Activated CD4-positive, alpha-beta memory T cell treated with anti-CD3 and anti-CD28 coated beads, Interleukin-2, amount 10 ng/mL, durations not matched to agents 7 days and 5 days (primary cell): ENCODE results near the gene PRKAG3. TPM values are rescaled to one million over a fixed set of nuclear protein-coding genes. Genes with fewer than 3 reads are reported as not detected.

Experiments used
- CTCF ChIA-PET: fragments of 350-600 bp; sonication (Branson Sonifier 250); formaldehyde crosslinking; loops from one replicate; lab custom pipeline; 2021; ENCODE audit warnings: antibody characterized with exemption, inconsistent platforms; lab: Charles Lee
- POLR2A ChIA-PET: fragments of 350-600 bp; sonication (Branson Sonifier 250); formaldehyde crosslinking; loops from one replicate; lab custom pipeline; 2021; ENCODE audit warnings: antibody characterized with exemption; lab: Charles Lee
- DNase-seq: peaks from one replicate; pipeline ENCODE4 v3.0.0-alpha.2; 2020
- H3K27ac Mint-ChIP-seq: one replicate; pipeline ENCODE4 v1.8.0; 2021; ENCODE audit warnings: mild to moderate bottlenecking, mixed read lengths
- H3K27me3 Mint-ChIP-seq: one replicate; pipeline ENCODE4 v1.8.0; 2021; ENCODE audit warnings: mixed read lengths
- H3K36me3 Mint-ChIP-seq: one replicate; pipeline ENCODE4 v1.8.0; 2021; ENCODE audit warnings: low read depth, mixed read lengths
- H3K4me1 Mint-ChIP-seq: one replicate; pipeline ENCODE4 v1.8.0; 2021; ENCODE audit warnings: mixed read lengths
- H3K4me3 Mint-ChIP-seq: one replicate; pipeline ENCODE4 v1.8.0; 2021; ENCODE audit warnings: mild to moderate bottlenecking, mixed read lengths
- H3K9me3 Mint-ChIP-seq: one replicate; pipeline ENCODE4 v1.8.0; 2021; ENCODE audit warnings: mixed read lengths
- total RNA-seq, 2 experiments: library from RNA; stranded (reverse); gene quantifications; one replicate each; pipeline ENCODE4 v1.2.3, GENCODE V29; 2021

Gene PRKAG3
- not detected for total RNA-seq

DNA sequence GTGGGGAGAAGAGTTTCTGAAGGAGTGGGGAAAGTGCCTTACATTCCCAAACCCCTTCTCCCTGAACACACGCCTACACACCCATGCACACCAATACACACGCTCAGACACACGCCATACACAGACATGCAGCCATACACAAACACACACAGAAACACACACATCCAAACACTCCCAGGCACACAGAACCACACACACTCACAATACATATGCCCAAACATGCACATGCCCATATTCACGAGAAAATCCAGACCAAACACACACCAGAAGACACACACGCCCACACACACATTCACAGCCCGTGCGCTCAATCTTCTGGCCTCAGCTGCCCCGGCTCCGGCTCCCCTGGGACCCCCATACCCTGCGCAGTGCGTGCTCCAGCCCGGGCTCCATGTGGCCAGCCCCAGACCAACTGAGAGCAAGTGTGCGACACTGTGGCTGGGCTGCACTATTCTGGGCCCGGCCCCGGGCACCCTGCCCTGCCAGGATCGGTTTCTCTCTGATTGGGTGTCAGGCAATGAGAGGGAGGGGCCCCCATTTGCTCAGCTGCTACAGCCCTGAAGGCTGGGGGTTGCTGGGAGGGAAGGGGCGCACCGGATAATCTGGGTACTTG, at the start of gene PRKAG3:
Gene PRKAG3 (minus strand): TSS at position 426 of the 613 bp plus-strand sequence.
- H3K9me3 Mint-ChIP-seq, result no peaks in the 10 kb centered on the region
- CTCF ChIA-PET, result no interaction called here
- DNase-seq, result no peak
- no peaks in the 10 kb centered on the region for H3K4me1 Mint-ChIP-seq
- no peak within 1 kb of the TSS for H3K4me3 Mint-ChIP-seq
- POLR2A ChIA-PET, result interaction anchor here (0.6 kb wide), 1 partner anchor 21 kb away, joined by 4 read pairs; no protein-coding TSS in a partner anchor
- H3K27me3 Mint-ChIP-seq, result peaks cover 21% of the 10 kb centered on the region
- H3K36me3 Mint-ChIP-seq, result no peaks in the 10 kb centered on the region
- H3K27ac Mint-ChIP-seq, result no peak within 1 kb of the TSS

DNA sequence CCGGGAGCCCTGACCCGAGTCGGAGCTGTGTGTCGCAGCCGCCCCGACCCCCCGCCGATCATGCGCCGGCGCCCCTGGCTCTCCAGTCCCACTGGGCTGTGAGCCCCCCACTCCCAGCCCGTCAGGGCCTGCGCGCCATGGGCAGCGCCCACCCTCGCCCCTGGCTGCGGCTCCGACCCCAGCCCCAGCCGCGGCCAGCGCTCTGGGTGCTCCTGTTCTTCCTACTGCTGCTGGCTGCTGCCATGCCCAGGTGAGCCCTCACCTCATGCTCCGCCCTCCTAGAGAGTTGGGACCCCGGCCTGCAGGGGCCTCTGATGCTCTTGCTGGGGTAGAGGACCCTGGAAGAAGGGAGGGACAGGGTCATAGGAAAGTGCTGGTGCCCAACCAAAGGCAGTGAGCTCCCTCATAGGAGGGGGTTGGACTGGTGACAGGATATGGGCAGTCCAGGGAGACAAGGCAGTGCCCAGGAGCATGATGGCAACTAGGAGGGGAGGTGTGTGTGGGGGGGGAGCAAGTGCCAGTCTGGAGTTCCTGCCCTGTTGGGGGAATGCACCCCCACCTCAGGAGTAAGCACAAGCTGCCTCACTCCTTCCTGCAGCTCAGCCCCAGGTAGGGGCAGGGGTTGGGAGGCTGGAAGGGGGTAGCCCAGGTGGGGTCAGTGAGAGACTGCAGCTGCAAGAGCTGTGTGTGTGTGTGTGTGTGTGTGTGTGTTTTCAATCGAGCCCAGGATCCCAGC, 49.4 kb upstream of the PRKAG3 start:
- CTCF ChIA-PET, result interaction anchor here (0.8 to 11.8 kb wide), 2 partner anchors 15 to 113 kb away, joined by 3 to 387 read pairs; no protein-coding TSS in a partner anchor
- H3K9me3 Mint-ChIP-seq, result no peaks in the 10 kb centered on the region
- H3K4me1 Mint-ChIP-seq, result peaks cover 21% of the 10 kb centered on the region
- H3K27ac Mint-ChIP-seq, result no peak overlapping the region
- DNase-seq, result no peak
- peaks cover 67% of the 10 kb centered on the region for H3K27me3 Mint-ChIP-seq
- no peaks in the 10 kb centered on the region for H3K36me3 Mint-ChIP-seq
- POLR2A ChIA-PET, result interaction anchor here (0.8 to 11.3 kb wide), 3 partner anchors 14 to 29 kb away, joined by 3 to 101 read pairs (median 3); no protein-coding TSS in a partner anchor
- H3K4me3 Mint-ChIP-seq, result no peak overlapping the region

DNA sequence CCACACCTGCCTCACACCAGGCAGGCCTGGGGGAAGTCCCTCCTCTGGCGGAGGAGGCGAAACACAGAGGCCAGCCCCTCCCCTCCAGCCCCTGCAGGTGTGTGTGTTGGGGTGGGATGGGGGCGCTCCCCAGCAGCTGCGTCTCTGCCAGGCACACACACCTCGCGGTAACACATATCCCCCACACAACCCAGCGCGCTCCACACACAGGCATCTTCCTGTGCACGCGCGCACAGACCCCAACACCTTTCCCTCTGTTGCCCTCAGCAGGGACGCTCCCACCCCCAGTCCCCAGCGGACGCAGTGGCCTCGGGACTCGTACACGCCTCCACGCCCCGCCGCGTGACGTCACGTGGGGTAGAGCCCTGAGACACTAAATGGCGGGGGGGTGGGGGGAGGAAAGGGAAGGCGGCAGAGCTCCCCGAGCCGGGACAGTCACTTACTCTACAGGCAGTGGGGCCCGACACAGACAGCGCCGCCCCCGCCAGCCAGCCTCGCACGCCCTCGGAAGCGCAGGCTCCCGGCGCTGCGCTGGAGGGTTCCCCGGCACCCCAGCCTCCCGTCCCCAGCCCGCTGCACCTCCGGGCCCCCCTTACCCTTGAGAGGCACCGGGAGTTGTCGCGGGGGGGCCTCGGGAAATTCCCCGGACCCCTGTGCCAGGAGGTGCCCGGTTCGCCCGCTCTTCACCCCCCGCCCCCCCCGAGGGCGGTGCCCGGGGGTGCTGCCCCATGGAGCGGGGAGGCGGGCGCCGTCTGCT, 48.7 kb upstream of the PRKAG3 start, which contains the start of gene WNT10A:
Gene WNT10A (plus strand): TSS at position 751 of the 757 bp plus-strand sequence. CDS start 144 bp downstream, outside the sequence.
- DNase-seq, result peak; percentile 48
- no peaks in the 10 kb centered on the region for H3K36me3 Mint-ChIP-seq
- peaks cover 70% of the 10 kb centered on the region for H3K27me3 Mint-ChIP-seq
- peaks cover 21% of the 10 kb centered on the region for H3K4me1 Mint-ChIP-seq
- H3K9me3 Mint-ChIP-seq, result no peaks in the 10 kb centered on the region
- POLR2A ChIA-PET, result interaction anchor here (0.8 to 11.3 kb wide), 3 partner anchors 15 to 30 kb away, joined by 3 to 101 read pairs (median 3); no protein-coding TSS in a partner anchor
- H3K4me3 Mint-ChIP-seq, result peak within 1 kb of the TSS; percentile 40
- no peak within 1 kb of the TSS for H3K27ac Mint-ChIP-seq
- CTCF ChIA-PET, result interaction anchor here (11.8 kb wide), 1 partner anchor 15 kb away, joined by 387 read pairs; no protein-coding TSS in a partner anchor

DNA sequence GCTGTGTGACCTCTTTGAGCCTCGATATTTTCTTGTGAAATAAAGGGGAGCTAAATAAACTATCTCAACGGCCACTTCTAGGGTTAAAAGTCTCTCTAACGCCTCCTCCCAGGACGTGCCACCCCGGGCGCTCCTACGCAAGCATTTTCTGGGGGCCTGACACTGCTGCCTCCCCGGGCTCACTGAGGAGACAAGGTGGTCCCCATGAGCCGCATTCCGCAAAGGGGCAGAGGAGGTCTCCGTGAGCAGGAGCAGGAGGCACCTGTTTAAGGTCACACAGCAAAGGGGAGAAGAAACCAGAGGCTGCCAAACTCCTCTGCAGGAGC, 48.1 kb upstream of the PRKAG3 start:
- Mint-ChIP-seq H3K9me3 (no peaks in the 10 kb centered on the region), H3K36me3 (no peaks in the 10 kb centered on the region), H3K27me3 (peaks cover 69% of the 10 kb centered on the region), H3K4me1 (peaks cover 21% of the 10 kb centered on the region), H3K4me3 (no peak overlapping the region), H3K27ac (no peak overlapping the region)
- ChIA-PET CTCF (interaction anchor here (11.8 kb wide), 1 partner anchor 16 kb away, joined by 387 read pairs; no protein-coding TSS in a partner anchor), POLR2A (interaction anchor here (11.3 kb wide), 1 partner anchor 16 kb away, joined by 101 read pairs; no protein-coding TSS in a partner anchor)
- no peak for DNase-seq

DNA sequence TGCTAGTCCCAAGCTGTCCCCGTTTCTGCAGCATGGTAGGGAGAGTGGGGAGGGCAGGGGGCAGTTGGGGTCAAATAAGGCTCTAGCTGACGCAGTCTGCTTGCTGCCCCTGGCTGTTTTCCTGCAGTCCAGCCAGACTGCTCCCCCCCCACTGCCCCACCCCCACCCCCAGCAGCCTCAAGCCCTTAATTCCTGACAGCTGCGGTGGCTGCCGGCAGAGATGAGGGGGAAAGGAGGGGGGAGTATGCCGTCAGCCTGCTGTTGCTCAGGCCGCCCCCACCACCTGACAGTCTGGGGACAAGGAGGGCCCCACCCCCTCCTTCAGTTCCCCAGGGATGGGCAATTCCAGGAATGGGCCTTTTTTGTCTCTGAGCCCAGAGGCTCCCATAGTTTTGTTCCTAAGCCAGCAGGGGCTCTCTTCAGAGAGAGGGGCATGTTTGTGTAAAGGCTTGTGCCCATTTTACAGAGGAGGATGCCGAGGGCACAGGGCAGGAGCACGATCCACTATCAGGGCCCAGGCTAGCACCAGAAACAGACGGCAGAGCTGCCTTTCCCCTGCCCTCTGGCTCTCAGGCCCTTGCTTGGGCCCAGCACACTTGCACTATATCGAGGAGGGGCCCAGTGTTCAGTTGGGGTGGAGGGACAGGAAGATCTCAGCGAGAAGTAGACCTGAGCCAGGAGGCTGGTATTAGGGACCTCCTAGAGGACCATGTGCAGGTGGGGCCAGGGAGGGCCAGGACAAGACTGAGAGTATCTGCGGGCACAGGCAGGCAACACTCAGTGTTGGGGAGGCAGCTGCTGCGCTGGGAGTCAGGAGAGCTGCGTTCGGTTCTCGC, 47.5 kb upstream of the PRKAG3 start:
- H3K9me3 Mint-ChIP-seq, result no peaks in the 10 kb centered on the region
- peaks cover 69% of the 10 kb centered on the region for H3K27me3 Mint-ChIP-seq
- no peaks in the 10 kb centered on the region for H3K36me3 Mint-ChIP-seq
- POLR2A ChIA-PET, result interaction anchor here (1.2 to 11.3 kb wide), 2 partner anchors 8 to 16 kb away, joined by 4 to 101 read pairs; no protein-coding TSS in a partner anchor
- CTCF ChIA-PET, result interaction anchor here (0.9 to 11.8 kb wide), 4 partner anchors 8 to 116 kb away, joined by 3 to 387 read pairs (median 48); no protein-coding TSS in a partner anchor
- H3K4me1 Mint-ChIP-seq, result peaks cover 17% of the 10 kb centered on the region
- no peak overlapping the region for H3K27ac Mint-ChIP-seq
- no peak for DNase-seq
- no peak overlapping the region for H3K4me3 Mint-ChIP-seq

DNA sequence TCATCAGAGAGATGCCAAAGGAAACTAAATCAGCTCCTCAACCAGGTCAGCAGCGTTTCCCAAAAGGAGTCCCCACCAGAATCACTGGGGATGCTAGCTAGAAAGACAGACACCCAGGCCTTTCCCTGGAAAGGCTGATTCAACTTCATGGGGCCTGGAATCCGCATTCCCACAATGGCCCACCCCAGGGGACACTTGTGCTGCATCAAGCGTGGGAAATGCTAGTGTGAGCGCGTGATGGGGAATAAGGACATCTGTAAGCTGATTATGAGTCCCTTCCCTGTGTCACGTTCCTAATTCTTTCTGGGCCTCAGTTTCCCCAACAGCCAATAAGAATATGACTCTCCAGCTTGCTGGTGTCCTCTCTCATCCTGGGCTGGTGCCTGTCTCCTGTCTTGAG, 46.9 kb upstream of the PRKAG3 start:
- peaks cover 17% of the 10 kb centered on the region for H3K4me1 Mint-ChIP-seq
- ChIA-PET POLR2A (interaction anchor here (1.2 to 11.3 kb wide), 2 partner anchors 9 to 17 kb away, joined by 4 to 101 read pairs; no protein-coding TSS in a partner anchor), CTCF (interaction anchor here (0.9 to 11.8 kb wide), 4 partner anchors 9 to 117 kb away, joined by 3 to 387 read pairs (median 48); no protein-coding TSS in a partner anchor)
- H3K9me3 Mint-ChIP-seq, result no peaks in the 10 kb centered on the region
- no peaks in the 10 kb centered on the region for H3K36me3 Mint-ChIP-seq
- H3K4me3 Mint-ChIP-seq, result no peak overlapping the region
- H3K27me3 Mint-ChIP-seq, result peaks cover 70% of the 10 kb centered on the region
- H3K27ac Mint-ChIP-seq, result no peak overlapping the region
- DNase-seq, result no peak

DNA sequence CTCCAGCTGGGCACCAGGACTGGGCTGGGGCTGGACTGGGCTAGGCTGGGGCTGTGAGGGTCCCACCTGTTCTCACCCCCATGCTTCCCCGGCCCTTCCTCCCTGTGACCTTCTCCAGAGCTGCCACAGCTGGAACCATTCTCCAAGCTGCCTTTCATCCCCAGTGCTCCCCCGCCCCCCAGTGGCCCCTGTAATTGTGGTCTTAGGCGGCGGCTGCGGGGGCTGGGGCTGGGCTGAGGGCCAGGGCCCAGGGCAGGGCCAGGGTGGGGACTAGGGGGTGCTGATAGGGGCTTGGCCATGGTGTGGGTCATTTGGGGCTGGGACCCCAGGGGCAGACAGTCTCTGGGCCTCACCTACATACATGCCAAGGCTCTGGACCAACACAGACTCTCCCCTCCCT, 46.3 kb upstream of the PRKAG3 start:
- ChIA-PET POLR2A (interaction anchor here (1.2 to 11.3 kb wide), 2 partner anchors 10 to 17 kb away, joined by 4 to 101 read pairs; no protein-coding TSS in a partner anchor), CTCF (interaction anchor here (1.0 to 11.8 kb wide), 4 partner anchors 9 to 102 kb away, joined by 7 to 387 read pairs (median 48); no protein-coding TSS in a partner anchor)
- H3K36me3 Mint-ChIP-seq, result no peaks in the 10 kb centered on the region
- no peak overlapping the region for H3K4me3 Mint-ChIP-seq
- peaks cover 15% of the 10 kb centered on the region for H3K4me1 Mint-ChIP-seq
- H3K9me3 Mint-ChIP-seq, result no peaks in the 10 kb centered on the region
- peaks cover 72% of the 10 kb centered on the region for H3K27me3 Mint-ChIP-seq
- no peak overlapping the region for H3K27ac Mint-ChIP-seq
- DNase-seq, result no peak

DNA sequence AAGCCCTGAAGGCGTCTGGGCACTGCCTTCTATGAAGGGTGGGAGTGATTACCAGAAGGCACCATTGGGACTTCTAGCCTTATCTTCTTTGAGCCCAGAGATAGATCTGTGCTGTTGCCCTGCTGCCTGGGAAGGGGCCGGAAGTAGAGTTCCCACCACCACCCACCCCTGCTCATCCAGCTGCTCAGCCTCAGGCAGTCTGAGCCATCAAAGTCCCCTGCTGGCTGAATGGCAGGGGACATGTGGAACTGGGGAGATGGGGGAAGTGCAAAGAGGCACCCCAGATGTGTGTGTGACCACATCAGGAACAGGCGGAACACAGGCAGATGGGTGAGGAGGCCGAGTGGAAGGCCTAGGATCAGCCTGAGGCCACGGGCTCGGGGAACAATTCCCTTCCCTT, 45.7 kb upstream of the PRKAG3 start:
- Mint-ChIP-seq H3K4me1 (peaks cover 13% of the 10 kb centered on the region), H3K36me3 (no peaks in the 10 kb centered on the region), H3K27me3 (peaks cover 72% of the 10 kb centered on the region), H3K9me3 (no peaks in the 10 kb centered on the region), H3K4me3 (no peak overlapping the region), H3K27ac (no peak overlapping the region)
- ChIA-PET POLR2A (interaction anchor here (2.3 to 11.3 kb wide), 2 partner anchors 9 to 18 kb away, joined by 9 to 101 read pairs; no protein-coding TSS in a partner anchor), CTCF (interaction anchor here (0.9 to 11.8 kb wide), 14 partner anchors 10 to 271 kb away, joined by 3 to 387 read pairs (median 5); partner anchors contain the start of genes RNF25 and STK36)
- DNase-seq, result no peak

DNA sequence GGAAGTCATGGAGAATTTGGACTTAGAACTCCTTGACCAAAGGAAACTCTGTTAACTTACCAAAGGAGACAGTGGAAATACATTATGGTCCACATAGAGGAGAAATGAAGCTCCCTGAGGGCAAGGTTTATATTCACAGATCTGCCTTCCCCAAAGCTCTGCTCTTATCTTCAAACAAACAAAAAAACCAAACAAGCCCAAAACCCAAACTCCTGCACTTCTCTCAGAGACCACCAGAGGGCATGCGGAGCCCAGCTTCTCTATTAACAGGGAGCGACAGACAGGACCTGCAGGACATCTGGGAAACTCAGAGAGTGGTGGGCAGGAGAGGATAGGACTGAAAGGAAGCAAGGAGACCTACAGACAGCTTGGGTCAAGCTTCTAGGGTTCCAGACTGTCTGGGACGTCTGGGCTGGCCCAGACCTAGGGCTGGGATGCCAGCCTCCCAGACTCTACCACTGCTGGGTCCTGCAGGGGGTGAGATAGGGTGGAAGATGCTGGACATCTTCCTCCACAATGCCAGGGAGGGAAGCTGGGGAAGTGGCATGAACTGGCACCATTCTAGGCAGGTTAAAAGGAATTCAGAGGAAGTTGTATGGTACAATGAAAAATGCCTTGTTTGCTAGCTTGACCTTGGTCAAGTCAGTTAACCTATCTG, 45.1 kb upstream of the PRKAG3 start:
- H3K9me3 Mint-ChIP-seq, result no peaks in the 10 kb centered on the region
- H3K4me3 Mint-ChIP-seq, result no peak overlapping the region
- POLR2A ChIA-PET, result interaction anchor here (2.3 to 11.3 kb wide), 2 partner anchors 10 to 19 kb away, joined by 9 to 101 read pairs; no protein-coding TSS in a partner anchor
- DNase-seq, result peak; percentile 71
- peaks cover 18% of the 10 kb centered on the region for H3K4me1 Mint-ChIP-seq
- no peaks in the 10 kb centered on the region for H3K36me3 Mint-ChIP-seq
- peaks cover 73% of the 10 kb centered on the region for H3K27me3 Mint-ChIP-seq
- CTCF ChIA-PET, result interaction anchor here (0.7 to 11.8 kb wide), 26 partner anchors 11 to 283 kb away, joined by 3 to 387 read pairs (median 5); partner anchors contain the start of genes RNF25 and STK36
- no peak overlapping the region for H3K27ac Mint-ChIP-seq

DNA sequence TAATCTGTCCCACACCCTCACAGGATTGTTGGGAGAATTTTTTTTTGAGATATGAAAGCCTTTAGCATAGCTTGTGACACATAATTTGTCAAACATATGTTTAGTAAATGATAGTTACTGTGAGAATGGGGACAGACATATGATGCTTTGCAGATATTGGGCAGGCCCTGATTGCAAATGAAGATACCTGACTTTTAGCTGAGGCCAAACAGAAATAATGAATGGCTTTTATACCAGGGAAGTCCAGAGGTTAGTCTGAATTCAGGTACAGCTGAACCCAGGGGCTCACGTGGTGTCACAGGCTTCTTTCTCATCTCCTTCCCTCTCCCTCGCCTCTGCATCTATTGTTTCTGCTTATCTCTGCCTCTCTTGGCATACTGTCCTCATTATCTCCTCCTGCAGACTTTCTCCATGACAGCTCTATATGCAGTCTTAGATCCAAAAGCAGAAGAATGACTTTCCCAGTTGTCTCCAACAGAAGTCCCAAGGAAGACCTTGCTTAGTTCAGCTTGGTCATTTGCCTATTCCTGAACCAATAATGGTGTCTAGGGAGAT, 44.2 kb upstream of the PRKAG3 start:
- H3K4me3 Mint-ChIP-seq, result no peak overlapping the region
- no peak overlapping the region for H3K27ac Mint-ChIP-seq
- peaks cover 19% of the 10 kb centered on the region for H3K4me1 Mint-ChIP-seq
- DNase-seq, result no peak
- H3K9me3 Mint-ChIP-seq, result no peaks in the 10 kb centered on the region
- H3K27me3 Mint-ChIP-seq, result peaks cover 68% of the 10 kb centered on the region
- CTCF ChIA-PET, result interaction anchor here (0.7 to 11.8 kb wide), 23 partner anchors 12 to 284 kb away, joined by 3 to 387 read pairs (median 5); partner anchors contain the start of genes RNF25 and STK36
- POLR2A ChIA-PET, result interaction anchor here (2.3 to 11.3 kb wide), 2 partner anchors 11 to 19 kb away, joined by 9 to 101 read pairs; no protein-coding TSS in a partner anchor
- H3K36me3 Mint-ChIP-seq, result no peaks in the 10 kb centered on the region
